HG02943 (cell line): ENCODE measurements around the gene WDR45.
"Not testable (repeated sequence)": the region's sequence is repeated elsewhere in the genome, so short reads cannot be mapped to it uniquely, and the experiment has no call there.

ENCODE experiments used
- ATAC-seq: cut with Tn5 transposase; IDR thresholded peaks from one replicate; pipeline ENCODE4 v1.9.1; 2021; ENCODE audit warnings: mild to moderate bottlenecking, low read depth, moderate library complexity; ENCODE audit not compliant: unreplicated experiment

Gene WDR45

GRCh38 chrX:49079489-49080428 lies at the start of gene WDR45:
TSS of gene WDR45 (minus strand) at chrX:49079887. CDS start at chrX:49078095, 1,792 bp downstream.
- ATAC-seq = peak; percentile 64

GRCh38 chrX:49129427-49129826 lies 49.7 kb upstream of the WDR45 start:
- ATAC-seq = no peak

- ATAC-seq = not testable (repeated sequence)
Measured at GRCh38 chrX:49127742-49128258, 48.1 kb upstream of the WDR45 start.

- ATAC-seq = no peak
Measured at GRCh38 chrX:49122499-49122898, 42.8 kb upstream of the WDR45 start.

- ATAC-seq = no peak
Measured at GRCh38 chrX:49120091-49120490, 40.4 kb upstream of the WDR45 start.

GRCh38 chrX:49117581-49117980 lies 37.9 kb upstream of the WDR45 start:
- no peak for ATAC-seq

- ATAC-seq = no peak
Measured at GRCh38 chrX:49116716-49117115, 37.0 kb upstream of the WDR45 start.

- no peak for ATAC-seq
Measured at GRCh38 chrX:49116076-49116475, 36.4 kb upstream of the WDR45 start.

- ATAC-seq = no peak
Measured at GRCh38 chrX:49111791-49112190, 32.1 kb upstream of the WDR45 start.

- ATAC-seq = no peak
Measured at GRCh38 chrX:49110417-49110816, 30.7 kb upstream of the WDR45 start.

GRCh38 chrX:49108641-49109040 lies 29.0 kb upstream of the WDR45 start:
- no peak for ATAC-seq

GRCh38 chrX:49106930-49107329 lies 27.2 kb upstream of the WDR45 start:
- ATAC-seq = no peak

GRCh38 chrX:49106296-49106695 lies 26.6 kb upstream of the WDR45 start:
- ATAC-seq = no peak

GRCh38 chrX:49103637-49104036 lies 23.9 kb upstream of the WDR45 start:
- no peak for ATAC-seq

GRCh38 chrX:49102190-49102589 lies 22.5 kb upstream of the WDR45 start:
- ATAC-seq = no peak

- ATAC-seq = peak; percentile 7
Measured at GRCh38 chrX:49101629-49101984, 21.9 kb upstream of the WDR45 start.

- ATAC-seq = peak; percentile 76
Measured at GRCh38 chrX:49100704-49101628, 21.3 kb upstream of the WDR45 start.

- ATAC-seq = no peak
Measured at GRCh38 chrX:49096419-49096818, 16.7 kb upstream of the WDR45 start.

- ATAC-seq = no peak
Measured at GRCh38 chrX:49089553-49089952, 9.9 kb upstream of the WDR45 start.

GRCh38 chrX:49082271-49082871 lies 2.7 kb upstream of the WDR45 start:
- no peak for ATAC-seq

- no peak for ATAC-seq
Measured at GRCh38 chrX:49077941-49078340, 1.7 kb downstream of the WDR45 start.
